GM21360 (cell line): ENCODE data around the gene TNFAIP8L3.

ENCODE experiments used
- ATAC-seq: cut with Tn5 transposase; IDR thresholded peaks from one replicate; pipeline ENCODE4 v1.9.1; 2021; ENCODE audit warnings: mild to moderate bottlenecking, moderate library complexity; ENCODE audit not compliant: unreplicated experiment

The TNFAIP8L3 gene

DNA sequence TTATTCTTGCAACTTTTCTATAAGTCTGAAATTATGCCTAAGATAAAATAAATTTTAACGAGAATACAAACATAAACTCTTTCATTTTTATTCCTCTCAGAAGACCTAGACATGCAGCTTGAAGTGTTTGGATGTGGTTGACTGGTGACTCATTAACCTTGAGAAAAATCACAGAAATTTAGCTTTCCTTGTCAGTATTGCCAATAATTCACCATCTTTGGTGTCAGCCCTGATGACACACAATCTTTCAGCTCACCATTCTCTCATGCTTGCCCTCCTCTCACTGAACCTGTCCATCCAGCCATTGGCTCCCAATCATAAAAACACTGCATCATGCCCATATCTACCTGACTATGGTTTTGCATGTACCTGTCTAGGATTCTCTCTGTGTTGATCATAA lies 22.6 kb upstream of the TNFAIP8L3 start:
- ATAC-seq = no peak

DNA sequence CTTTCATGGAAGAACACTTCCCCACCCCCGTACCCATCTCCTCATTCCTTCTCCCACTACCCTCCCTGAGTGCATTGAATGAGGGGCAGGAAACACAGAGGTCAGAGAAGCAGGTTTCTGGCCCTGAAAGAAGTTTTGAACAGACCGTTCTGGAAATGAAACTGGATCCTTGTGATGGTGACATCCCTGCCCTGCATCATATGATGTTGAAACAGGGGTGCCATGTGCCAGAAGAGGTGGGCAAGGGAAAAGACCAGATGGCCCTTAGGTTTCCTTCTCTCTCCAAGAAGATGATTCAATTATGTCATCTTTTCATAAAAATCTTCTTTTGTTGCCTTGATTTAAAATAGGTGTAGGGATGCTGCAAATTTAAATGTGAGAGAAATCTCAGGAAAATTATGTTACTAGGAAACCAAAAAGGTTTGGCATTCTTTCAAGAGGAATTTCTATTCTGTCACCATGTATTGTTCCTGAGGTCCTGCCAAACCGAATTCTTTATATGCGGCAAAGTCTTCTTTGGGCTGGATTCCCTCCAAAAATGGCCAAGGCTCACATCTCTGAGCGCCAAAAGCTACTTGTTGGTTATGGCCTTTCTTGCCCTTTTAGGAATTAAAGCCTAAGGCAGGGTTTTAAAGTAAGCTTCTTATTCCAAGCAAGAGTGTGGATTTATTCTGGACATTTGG lies 19.9 kb upstream of the TNFAIP8L3 start:
- ATAC-seq = no peak

DNA sequence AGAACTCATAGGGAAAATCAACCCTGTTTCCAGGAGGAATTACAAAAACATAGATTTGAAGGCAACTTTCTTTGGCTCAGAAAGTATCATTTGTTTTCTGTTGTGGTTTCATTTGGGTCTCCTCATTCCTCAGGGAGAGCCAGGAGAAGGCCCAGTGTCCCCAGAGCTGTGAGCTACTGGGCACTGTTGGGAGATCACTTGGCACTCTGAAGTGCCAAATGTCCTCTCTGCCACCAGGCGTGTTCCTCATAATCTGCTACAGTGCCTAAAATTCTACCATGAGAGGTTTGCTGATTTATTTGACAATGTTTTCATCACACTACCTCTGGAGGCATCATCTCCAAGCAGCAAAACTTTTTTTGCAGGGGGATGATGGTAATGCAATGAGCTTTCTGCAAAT lies 17.4 kb upstream of the TNFAIP8L3 start:
- no peak for ATAC-seq

DNA sequence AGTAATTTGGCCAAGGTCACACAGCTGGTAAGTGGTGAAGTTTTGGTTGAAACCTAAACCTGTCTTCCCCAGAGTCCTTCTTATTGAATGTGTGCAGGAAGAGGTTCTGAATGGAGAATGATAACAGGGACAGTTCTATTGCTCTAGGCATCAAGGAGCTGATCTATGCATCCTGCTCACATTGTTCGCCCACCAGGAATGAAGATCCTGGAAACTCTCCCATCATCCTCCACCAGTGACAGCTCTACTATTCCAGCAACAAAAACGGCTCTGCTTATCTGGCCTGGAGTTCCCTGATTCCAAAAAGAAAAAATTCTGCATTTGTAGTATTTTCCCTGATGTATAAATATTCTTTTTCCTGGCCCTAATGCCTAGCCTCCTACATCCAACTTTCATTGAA lies 16.4 kb upstream of the TNFAIP8L3 start:
- ATAC-seq = no peak

DNA sequence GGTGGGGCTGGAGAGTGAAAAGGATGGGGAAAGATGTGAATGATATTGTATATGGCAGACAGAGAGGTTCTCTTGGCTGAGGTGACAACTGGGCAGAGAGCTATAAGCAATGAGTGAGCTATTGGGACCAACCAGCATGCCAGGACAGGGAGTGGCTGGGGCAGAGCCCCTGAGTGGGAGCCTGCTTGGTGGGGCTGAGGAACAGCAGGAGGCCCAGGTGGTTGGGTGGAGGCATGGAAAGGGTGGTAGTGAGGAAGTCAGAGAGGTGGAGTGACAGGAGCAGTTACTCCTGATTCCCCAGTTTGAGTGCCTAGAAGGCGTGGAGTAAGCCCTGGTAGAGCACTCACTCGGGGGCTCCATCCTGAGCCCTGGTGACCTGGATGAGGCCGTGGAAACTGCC lies 15.5 kb upstream of the TNFAIP8L3 start:
- ATAC-seq = no peak

DNA sequence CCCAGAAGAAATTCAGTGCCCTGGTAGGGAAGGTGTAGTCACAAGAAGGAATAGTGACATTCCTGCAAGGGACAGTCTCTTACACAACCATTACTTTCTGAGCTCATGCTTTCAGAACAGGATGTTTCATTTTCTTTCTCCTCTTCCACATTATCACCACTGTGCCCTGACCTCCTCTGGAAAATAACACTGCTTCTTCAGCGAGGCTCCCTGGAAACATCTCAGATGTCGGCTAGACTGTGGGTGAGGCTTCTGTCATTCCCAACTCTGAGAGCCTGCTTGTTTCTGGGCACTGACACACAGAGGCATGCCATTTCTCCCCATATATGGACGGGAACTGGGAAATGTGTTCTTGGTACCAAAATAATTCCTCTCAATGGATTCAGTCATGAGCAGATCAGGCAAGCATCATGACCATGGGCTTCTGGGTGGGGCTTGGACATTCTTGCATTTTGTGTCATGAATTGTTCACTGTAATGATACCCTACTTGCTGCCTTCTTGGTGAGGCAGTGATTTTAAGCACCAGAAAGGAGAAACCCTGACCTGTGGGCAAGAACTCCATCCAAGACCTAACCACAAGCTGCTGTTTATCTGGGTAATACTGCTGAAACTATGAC lies 14.3 kb upstream of the TNFAIP8L3 start:
- ATAC-seq = no peak

DNA sequence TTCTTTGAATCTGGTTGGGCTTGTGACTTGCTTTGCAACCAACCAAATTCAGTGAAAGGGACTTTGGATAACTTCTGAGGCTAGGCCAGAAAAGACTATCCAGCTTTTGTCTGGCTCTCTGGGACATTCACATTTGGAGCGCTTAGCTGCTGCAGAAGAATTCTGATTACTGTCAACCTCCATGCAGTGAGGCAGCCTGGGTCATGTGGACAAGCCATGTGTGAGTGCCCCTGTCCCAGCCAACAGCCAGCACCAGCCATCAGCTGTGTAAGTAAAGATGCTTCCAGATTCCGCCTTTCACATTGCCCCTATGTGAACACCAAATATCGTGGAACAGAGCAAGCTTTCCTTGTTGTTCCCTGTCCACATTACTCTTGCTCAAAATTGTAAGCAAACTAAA lies 12.9 kb upstream of the TNFAIP8L3 start:
- no peak for ATAC-seq

DNA sequence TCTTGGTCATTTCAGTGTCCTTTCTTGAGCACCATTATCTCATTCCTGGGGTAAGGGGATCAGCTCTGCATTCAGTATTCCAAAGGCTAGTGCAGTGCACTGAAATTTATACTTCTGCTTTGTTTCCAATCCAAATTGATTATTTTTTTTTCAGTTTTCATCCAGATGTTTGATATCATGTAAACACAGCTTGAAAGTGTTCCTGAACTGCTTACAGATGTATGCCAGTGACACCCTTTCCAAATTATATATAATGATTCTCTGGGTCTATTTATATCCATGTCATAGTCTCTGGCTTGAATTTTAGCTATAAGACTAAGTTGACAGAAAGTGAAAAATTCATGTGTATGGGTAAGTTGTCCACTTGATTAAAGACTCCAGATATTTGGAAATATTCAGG lies 11.8 kb upstream of the TNFAIP8L3 start:
- ATAC-seq = no peak

DNA sequence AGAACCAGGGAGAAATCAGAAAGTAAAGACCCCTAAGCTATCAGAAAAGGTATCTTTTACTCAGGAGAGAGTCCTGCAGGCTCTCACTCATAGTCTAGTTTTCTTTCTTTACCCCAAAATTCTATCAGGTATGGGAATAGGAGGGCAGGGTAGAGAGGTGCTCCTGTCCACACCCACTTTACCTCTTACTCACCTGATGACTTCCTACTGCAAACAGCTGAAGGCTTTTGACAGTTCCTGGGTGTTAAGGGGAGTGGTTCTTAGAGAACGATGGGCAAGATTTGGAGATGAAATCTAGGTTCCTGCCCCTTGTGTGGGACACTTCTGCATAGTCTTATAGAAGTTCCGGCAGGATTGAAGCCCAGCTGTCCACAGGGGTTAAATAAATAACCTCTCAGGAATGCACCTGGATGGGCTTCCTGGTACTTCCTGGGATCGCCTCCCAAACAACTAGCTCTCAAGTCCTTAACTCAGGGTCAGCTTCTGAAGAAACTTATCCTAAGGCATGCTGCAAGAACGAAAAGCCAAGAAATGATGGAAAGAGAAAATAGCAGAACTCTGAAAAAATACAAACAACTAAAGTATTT lies 10.8 kb upstream of the TNFAIP8L3 start:
- no peak for ATAC-seq

DNA sequence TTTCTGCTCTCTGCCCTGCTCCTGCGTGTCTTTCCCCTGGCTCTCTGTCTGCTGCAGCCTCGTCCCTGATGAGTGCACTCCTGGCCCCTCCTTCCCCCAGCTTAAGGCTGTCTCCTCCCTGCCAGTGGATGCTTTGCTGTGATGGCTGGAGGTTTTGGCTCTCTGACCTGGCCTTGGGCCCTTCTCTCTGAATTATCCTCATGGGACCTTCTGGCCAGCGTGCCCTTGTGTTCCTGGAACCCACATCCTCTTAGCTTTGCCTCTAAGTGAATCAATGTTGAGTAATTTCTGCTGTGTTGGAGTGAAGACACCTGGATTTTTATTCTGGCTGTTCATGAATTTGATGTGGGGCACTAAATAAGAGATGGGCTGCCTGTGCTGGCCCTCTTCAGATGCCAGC lies 9.8 kb upstream of the TNFAIP8L3 start:
- ATAC-seq = no peak

DNA sequence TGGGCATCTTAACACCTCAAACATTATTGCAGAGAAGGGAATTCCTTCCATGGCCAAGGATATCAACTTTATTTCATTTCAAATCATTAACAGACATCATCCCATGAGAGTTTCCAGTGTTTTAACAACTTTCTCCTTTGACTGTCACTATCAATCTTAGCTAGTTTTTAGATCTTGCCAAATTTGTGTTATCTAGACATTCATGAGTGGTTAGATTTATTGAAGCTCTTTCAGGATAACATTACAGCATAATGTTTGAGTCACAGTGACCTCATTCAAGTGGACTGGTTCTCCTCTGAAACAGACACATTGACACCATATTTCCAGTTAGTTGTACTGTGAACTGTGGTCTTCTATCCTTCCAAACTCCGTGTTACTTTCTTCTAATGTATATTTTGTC lies 8.6 kb upstream of the TNFAIP8L3 start:
- no peak for ATAC-seq

DNA sequence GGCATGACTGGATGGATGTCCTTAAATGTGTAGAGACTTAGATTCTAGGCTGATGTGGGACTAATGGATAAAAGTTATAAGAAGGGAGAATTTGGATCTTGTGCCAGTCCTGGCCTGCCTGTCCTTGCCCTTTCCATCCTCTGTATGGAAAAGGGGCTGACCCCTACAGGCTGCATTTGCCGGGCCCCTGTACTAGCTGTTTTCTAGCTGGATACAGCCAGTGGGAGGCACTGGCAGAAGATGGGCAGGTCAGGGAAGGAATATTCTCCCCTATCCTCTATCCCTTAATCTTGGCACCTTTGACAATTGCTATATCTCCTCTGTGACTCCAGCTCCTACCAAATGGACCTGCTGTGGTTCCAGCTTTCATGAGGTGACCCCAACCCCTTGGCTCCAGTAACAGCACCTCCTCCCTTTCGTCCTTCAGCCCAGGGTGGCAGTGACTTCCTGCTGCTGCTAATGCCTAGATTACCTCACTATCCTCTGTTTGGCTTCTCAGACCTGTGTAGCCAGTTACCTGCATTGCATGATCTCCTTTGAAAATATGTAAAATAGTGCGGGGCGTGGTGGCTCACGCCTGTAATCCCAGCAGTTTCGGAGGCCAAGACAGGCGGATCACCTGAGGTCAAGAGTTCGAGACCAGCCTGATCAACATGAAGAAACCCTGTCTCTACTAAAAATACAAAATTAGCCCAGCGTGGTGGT lies 6.2 kb upstream of the TNFAIP8L3 start:
- no peak for ATAC-seq

DNA sequence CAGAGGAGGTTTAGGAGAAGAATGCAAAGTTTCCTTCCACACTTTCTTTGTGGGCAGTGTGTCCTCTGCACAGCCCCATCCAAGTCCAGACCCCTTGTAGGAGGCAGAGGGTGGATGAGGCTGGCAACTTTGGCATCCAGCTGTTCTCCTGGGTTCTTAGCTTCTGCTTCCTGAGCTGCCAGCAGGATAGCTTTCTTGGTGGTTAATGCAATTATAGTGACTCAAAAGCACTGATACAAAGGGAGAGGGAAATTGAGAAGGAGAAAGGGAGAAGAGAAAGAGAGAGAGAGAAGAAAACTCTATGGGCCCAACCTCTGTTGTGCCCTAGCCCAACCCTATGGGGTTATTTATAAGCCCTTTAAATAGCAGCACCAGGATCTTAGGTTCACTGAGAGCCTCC lies 4.5 kb upstream of the TNFAIP8L3 start:
- no peak for ATAC-seq

DNA sequence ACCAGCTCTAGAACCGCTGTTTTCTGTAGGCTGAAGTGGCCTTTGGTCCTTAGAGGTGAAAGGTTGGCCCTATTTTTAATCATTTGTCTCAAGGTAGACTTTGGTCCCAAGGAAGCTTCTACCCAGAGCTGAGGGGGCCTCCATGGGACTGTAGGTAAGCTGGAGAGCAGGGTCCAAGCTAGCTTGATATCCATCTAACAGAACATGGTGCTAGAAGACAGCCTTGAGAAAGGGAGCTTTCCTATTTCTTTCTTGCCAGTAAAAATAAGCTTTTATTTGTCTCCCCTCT lies 3.6 kb upstream of the TNFAIP8L3 start:
- ATAC-seq = no peak

DNA sequence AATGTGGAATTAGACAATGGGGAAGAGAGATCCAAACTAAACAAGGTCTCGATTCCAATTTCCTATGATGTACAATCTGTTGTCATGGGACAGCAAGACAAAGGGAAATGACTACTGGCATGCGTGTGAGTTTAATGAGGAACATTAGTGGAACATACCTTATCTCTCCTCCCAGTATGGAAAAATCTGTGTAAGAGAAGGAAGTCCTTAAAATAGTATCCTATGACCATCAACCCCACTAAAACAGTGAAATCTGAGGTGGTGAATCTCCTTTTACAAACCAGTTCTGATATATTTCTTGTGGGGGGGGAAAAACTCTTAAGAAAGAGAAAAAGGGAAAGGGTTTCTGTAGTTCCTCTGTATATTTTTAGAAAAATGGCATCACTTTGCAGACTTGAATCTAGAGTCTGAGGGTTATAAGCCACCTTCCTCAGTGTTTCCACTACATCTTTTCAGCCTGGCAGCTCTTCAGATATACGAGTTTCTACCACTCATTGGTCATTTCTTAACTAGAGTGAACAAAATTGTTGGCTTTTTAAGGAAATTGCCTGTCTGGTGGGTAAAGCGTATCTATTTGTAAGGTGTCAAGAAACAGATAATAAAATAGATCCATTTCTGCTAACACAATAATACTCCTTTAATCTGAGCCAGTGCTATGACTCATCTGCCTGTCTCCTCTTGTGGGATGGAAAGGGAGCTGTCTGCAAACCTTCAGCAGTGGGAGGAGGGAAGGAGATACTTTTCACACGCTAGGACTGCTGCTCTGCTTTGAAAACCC lies 3.0 kb upstream of the TNFAIP8L3 start:
- no peak for ATAC-seq

DNA sequence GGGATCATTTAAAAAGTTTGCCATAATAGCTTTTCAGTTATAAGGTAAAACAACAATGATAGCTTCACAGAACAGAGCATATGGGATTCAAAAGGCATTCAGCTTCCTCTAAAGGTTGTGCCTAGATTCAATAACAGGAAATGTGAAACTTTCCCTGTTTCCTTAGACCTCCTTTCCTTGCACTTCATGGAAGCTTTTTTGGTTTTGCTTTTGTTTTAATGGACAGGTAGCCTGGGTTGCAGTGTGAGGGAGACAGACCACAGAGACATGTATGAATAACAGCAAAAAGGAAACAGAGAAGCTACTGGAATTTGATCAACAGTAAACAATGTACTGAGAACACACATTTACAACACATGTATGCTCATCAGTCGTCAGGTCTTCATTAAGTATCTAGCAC lies 2.3 kb upstream of the TNFAIP8L3 start:
- no peak for ATAC-seq

DNA sequence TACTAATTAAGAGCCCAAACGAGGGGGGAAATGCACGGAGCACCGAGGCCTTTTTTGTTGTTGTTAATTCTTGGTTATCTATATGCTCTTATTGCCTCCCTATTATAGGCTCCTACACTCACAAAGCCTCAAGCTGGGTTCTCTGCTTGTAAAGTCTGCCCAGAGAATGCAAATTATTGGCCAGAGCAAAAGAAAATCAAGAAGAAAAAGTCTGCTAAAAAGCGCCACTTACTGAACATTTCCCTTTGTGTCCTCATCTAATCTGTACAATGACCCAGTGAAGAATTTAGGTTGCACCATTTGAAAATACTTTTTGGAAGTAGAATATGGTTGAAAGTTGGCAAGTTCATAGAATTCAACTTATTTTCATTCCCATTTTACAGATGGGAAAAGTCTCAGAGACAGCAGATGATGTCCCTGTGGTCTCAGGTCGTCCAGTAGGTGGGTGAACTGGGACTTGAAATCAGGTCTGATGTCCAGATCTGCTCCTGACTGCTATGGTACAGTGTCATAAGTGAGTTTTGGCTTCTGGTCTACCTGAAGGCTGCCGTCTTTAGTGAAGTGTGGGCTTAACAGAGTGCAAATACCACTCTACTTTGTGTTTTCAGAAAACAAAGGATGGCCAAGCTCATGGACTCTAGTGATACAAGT lies 1.1 kb upstream of the TNFAIP8L3 start:
- no peak for ATAC-seq

DNA sequence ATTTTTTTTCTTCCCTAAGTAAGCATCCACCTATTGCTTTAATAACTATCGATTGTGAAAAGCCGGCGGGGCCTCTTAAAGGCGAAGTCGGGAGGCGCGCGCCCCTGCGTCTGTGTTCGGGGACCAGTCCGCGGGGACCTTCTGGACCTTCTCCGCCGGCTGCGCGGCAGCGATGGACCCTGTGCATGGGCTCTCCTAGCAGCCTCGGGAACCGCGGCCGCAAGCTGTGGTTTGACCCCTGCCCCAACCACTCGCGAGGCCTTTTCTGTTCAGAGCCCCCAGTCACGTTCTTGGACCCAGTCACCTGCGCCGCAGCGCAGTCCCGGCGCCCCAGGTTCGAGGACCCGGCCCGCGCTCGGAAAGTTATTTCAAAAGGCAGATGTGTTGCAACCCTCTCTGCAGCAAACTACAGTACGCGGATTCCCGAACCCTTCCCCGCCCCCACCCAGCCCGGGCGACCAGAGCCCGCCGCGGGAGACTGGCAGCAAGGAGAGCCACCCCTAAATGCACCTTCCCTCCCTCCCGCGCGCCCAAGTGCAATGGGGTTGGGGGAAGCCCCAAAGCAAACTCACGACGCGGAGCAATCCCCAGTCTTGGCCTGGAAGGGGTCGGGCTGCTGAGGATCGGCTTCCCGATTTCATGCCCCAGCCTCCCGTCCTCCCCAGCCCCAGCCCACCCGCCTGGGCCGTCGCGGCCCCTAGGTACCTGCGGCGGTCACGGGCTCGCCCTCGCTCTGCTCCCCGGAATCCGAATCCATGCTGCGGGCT lies 684 bp downstream of the TNFAIP8L3 start:
- ATAC-seq = no peak

DNA sequence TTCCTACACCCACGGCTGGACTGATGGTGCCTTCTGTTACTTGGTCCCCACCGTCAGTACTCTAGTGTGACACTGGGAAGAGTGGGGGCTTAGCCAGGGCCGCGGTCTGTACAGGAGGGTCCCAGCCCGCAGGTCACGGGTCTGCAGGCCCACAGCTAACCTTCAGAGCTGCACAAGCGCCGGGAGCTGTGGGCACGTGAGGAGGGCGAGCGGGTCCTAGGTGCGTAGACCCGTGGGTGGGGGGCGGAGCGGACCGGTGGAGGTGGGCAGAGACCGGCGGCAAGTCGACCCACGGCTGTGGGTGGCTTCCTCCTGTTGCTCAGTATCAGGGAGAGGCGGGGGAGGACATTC lies 1.2 kb downstream of the TNFAIP8L3 start:
- no peak for ATAC-seq

DNA sequence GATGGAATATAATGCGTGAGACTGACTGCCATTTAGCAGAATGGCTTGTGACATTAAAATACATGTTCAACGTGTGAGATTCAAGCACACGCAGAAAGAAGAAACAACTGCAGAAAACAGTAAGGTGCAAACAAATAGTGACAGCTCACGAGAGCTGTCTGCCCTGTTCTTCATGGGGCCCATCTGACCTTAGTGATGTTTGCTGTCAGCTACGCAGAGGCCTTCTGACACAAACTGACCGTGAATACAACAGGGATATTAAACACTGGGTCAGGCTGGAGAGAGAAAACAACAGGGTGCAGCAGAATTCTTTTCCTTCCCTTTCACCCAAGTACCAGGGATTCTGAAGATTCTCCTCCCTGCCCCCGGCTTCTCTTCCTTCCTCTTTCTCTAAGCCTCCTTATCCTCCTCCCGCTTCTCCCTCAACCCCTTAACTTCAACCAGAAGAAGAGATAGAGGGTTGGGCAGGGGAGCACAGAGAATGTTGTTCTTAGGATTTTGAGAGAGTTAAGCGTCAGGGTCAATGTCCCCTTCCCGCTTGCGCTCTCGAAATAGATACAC lies 2.1 kb downstream of the TNFAIP8L3 start:
- no peak for ATAC-seq
